HFFc6 (cell line): Measurements from ENCODE around the gene ATG12. TPM values are rescaled to one million over a fixed set of nuclear protein-coding genes. Genes with fewer than 3 reads are reported as not detected.
"Not testable (repeated sequence)": the region's sequence is repeated elsewhere in the genome, so short reads cannot be mapped to it uniquely, and the experiment has no call there.

Experiments used
- DNase-seq: peaks from one replicate; pipeline ENCODE4 v3.0.0-alpha.2; 2018
- H3K27ac Mint-ChIP-seq: 2 replicates; pipeline ENCODE4 v1.8.0; 2020; ENCODE audit warnings: mild to moderate bottlenecking, mixed read lengths
- H3K27me3 Mint-ChIP-seq: 2 replicates; pipeline ENCODE4 v1.8.0; 2021; ENCODE audit warnings: mild to moderate bottlenecking, moderate library complexity, mixed read lengths; ENCODE audit not compliant: insufficient read depth
- H3K36me3 Mint-ChIP-seq: 2 replicates; pipeline ENCODE4 v1.8.0; 2021; ENCODE audit warnings: low read depth, mixed read lengths
- H3K4me1 Mint-ChIP-seq: 2 replicates; pipeline ENCODE4 v1.8.0; 2020; ENCODE audit warnings: low read depth, mixed read lengths
- H3K4me3 Mint-ChIP-seq: 2 replicates; pipeline ENCODE4 v1.8.0; 2020; ENCODE audit warnings: mild to moderate bottlenecking, moderate library complexity, mixed read lengths
- H3K9me3 Mint-ChIP-seq: 2 replicates; pipeline ENCODE4 v1.8.0; 2020; ENCODE audit warnings: mild to moderate bottlenecking, mixed read lengths
- total RNA-seq, 6 experiments: library from RNA; stranded (reverse); fragmentation: NEBNext Ultra II Directional; extraction: Animal tissue kit (Norgen Biotek cat#: 25700); gene quantifications; 2 replicates in 1 of 6; 3 replicates in 5 of 6; pipeline ENCODE4 v1.2.3, GENCODE V29; 2021
- TF ChIP-seq, protein P1 (sequence below): fragments of 200-600 bp; sonication (generic); IDR thresholded peaks from 2 replicates; pipeline ENCODE4 v1.5.0; 2021; ENCODE audit warnings: antibody characterized with exemption, mild to moderate bottlenecking

Gene ATG12
- total RNA-seq, 6 experiments from 2014 or later = 58.3 to 75.9 (median 63.3) TPM

DNA sequence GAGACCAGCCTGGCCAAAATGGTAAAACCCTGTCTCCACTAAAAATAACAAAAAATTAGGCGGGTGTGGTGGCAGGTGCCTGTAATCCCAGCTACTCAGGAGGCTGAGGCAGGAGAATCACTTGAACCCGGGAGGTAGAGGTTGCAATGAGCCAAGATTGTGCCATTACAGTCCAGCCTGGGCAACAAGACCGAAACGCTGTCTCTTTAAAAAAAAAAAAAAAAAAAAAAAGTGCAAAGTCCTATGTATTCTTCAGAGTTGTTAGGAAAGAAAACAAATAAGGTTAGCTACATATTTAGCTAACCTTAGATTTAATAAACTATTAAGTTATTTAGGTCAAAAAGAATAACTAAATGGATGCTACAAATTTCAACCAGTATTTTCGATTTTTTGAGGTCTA, 11.5 kb downstream of the ATG12 start:
- TF ChIP-seq, protein P1, sequence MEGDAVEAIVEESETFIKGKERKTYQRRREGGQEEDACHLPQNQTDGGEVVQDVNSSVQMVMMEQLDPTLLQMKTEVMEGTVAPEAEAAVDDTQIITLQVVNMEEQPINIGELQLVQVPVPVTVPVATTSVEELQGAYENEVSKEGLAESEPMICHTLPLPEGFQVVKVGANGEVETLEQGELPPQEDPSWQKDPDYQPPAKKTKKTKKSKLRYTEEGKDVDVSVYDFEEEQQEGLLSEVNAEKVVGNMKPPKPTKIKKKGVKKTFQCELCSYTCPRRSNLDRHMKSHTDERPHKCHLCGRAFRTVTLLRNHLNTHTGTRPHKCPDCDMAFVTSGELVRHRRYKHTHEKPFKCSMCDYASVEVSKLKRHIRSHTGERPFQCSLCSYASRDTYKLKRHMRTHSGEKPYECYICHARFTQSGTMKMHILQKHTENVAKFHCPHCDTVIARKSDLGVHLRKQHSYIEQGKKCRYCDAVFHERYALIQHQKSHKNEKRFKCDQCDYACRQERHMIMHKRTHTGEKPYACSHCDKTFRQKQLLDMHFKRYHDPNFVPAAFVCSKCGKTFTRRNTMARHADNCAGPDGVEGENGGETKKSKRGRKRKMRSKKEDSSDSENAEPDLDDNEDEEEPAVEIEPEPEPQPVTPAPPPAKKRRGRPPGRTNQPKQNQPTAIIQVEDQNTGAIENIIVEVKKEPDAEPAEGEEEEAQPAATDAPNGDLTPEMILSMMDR = no peak
- no peak overlapping the region for H3K27ac Mint-ChIP-seq
- no peaks in the 10 kb centered on the region; the same call in none of the 2 replicates for H3K9me3 Mint-ChIP-seq
- H3K27me3 Mint-ChIP-seq = no peaks in the 10 kb centered on the region
- H3K36me3 Mint-ChIP-seq = peaks cover 26% of the 10 kb centered on the region
- DNase-seq = no peak
- no peak overlapping the region for H3K4me3 Mint-ChIP-seq
- peaks cover 15% of the 10 kb centered on the region for H3K4me1 Mint-ChIP-seq

DNA sequence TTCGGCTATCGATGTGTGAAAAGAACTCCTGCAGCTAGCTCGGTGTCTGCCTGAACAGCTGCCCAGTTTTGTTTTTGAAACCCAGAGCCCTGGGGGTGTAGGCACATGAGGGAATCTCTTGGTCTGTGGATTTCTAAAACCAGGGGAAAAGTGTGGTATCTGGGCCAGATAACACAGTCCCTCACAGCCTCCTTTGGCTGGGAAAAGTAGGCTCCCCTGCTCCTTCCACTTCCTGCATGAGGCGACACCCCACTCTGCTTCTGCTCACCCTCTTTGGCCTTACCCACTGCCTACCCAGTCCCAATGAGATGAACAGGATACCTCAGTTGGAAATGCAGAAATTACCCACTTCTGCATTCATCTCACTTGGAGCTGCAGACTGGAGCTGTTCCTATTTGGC, 15.4 kb downstream of the ATG12 start:
- Mint-ChIP-seq H3K9me3 (no peaks in the 10 kb centered on the region; the same call in none of the 2 replicates), H3K4me3 (no peak overlapping the region), H3K36me3 (peaks cover 14% of the 10 kb centered on the region), H3K4me1 (peaks cover 2% of the 10 kb centered on the region), H3K27me3 (no peaks in the 10 kb centered on the region), H3K27ac (no peak overlapping the region)
- TF ChIP-seq, protein P1 = no peak
- DNase-seq = no peak

DNA sequence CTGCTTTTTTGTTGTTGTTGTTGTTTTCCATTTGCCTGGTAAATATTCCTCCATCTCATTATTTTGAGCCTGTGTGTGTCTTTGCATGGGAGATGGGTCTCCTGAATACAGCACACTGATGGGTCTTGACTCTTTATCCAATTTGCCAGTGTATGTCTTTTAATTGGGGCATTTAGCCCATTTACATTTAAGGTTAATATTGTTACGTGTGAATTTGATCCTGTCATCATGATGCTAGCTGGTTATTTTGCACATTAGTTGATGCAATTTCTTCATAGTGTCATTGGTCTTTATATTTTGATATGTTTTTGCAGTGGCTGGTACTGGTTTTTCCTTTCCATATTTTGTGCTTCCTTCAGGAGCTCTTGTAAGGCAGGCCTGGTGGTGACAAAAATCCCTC, 16.4 kb downstream of the ATG12 start:
- H3K9me3 Mint-ChIP-seq, DNase-seq, H3K4me3 Mint-ChIP-seq, H3K27ac Mint-ChIP-seq, H3K4me1 Mint-ChIP-seq, H3K27me3 Mint-ChIP-seq: not testable (repeated sequence)
- H3K36me3 Mint-ChIP-seq = peaks cover 13% of the 10 kb centered on the region

DNA sequence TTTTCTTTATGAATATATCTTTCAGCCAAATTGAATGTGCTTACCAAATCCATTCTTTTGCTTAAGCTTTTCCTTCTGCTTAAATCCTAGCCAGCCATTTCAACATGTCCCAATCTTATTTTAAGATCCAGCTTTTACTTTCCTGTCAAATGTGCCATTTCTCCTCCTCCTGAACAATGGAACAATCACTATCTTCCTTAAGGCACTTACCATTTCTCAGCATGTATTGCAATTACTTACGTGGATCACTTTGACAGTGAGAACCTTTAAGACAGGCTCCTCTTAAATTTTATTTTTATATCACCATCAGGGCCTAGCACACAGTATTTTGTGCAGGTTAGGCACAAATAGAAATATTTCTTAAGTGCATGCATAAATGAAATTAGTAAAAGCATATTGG, 20.5 kb downstream of the ATG12 start:
- DNase-seq = no peak
- Mint-ChIP-seq H3K4me3 (no peak overlapping the region), H3K36me3 (no peaks in the 10 kb centered on the region), H3K27me3 (peaks cover 9% of the 10 kb centered on the region), H3K4me1 (peaks cover 4% of the 10 kb centered on the region; the same call in 1 of the 2 replicates), H3K9me3 (no peaks in the 10 kb centered on the region; the same call in 1 of the 2 replicates), H3K27ac (no peak overlapping the region)
- TF ChIP-seq, protein P1 = no peak

DNA sequence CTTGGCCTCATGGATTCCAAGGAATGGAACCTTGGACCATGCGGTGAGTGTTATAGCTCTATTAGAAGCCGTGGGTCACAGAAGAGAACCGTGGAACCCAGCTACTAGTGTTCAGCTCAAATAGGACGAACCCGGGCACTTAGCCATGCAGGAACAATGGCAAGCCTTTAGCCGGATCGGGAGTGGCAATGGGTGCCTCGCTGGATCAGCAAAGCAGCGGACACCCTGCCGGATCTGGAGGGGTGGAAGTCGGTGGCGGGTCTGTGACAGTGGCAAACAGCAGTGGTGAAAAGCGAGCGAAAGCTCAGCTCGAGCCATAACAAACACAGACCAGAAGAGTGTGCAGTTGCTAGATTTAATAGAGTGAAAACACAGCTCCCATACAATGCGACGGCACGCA, 22.5 kb downstream of the ATG12 start:
- Mint-ChIP-seq H3K9me3 (peaks cover 3% of the 10 kb centered on the region), H3K4me3 (no peak overlapping the region), H3K36me3 (no peaks in the 10 kb centered on the region; the same call in 1 of the 2 replicates), H3K27me3 (peaks cover 29% of the 10 kb centered on the region), H3K27ac (no peak overlapping the region), H3K4me1 (peaks cover 9% of the 10 kb centered on the region; the same call in 1 of the 2 replicates)
- TF ChIP-seq, protein P1 = no peak
- DNase-seq = no peak

DNA sequence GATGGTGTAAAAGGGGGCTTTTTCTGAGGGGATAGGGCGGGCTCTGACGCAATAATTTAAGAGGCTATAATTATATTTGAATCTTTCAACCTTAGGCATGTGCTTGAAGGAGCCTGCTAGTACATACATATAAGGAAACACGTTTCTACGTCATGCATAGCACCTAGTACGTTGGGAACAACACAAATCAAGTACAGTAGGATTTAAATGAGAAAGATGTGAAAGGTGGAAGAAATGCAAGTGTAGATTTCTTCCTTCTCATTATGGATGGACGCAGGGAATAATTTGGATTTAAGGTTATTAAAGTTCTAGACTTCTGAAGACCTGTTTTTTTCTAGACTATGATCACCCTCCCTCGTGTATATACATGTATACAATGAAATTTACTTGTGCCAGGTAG, 24.0 kb downstream of the ATG12 start:
- Mint-ChIP-seq H3K4me3 (no peak overlapping the region), H3K4me1 (peaks cover 9% of the 10 kb centered on the region; the same call in 1 of the 2 replicates), H3K27ac (no peak overlapping the region), H3K27me3 (peaks cover 37% of the 10 kb centered on the region), H3K9me3 (peaks cover 3% of the 10 kb centered on the region; the same call in 1 of the 2 replicates), H3K36me3 (no peaks in the 10 kb centered on the region; the same call in 1 of the 2 replicates)
- DNase-seq = no peak
- TF ChIP-seq, protein P1 = no peak
